ENCODE results near the gene NEDD8.

GRCh38 chr14:24281636-24282035, 49.5 kb upstream of the NEDD8 start:
- TF ChIP-seq CTCF (conservative IDR thresholded peaks at IDR 0.05 in 1 of 2, IDR thresholded peaks at IDR 0.05 in 1 of 2; ENCODE audit: low read depth in 1 of 2, low read length in 2 of 2) = no peak
- no peak for TF ChIP-seq EZH2 (IDR thresholded peaks at IDR 0.05; ENCODE audit: low read length, missing control alignments)

Measured in fibroblast of lung (primary cell).